Head of caudate nucleus (tissue), 42 donors: ENCODE data around the gene MEP1B.

ENCODE experiments used
- DNase-seq, 42 donors: peaks; one replicate each; pipeline versions ENCODE4 v3.0.0 to v3.0.0-alpha.2; 2020 to 2021; ENCODE audit warnings: mixed read lengths in 7 of 42
- intact Hi-C: fragments of 100-400 bp; cut with DNase I; formaldehyde crosslinking; loops from one replicate; pipeline ENCODE4 v1.15.0; 2022

Gene MEP1B

DNA sequence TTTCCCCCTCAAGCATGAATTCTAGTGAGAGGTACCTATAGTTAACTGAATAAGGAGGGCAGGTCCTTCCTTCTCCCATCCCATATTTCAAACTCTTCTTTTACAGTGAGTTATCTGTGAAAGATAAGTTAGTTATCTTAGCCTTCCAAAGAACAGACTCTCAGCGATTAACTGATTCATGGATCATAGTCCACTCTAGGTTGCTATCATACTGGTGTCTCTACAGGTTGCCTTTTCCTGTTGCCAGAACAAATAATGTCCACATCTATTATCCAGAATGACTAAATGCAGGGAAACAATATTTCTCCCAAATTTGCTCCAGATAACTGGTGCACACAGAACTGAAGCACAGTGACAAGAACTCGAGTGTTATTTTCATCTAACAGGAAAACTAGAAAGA lies 68.3 kb downstream of the MEP1B start:
- DNase-seq, result no peak
- intact Hi-C loops, result no loop called here

DNA sequence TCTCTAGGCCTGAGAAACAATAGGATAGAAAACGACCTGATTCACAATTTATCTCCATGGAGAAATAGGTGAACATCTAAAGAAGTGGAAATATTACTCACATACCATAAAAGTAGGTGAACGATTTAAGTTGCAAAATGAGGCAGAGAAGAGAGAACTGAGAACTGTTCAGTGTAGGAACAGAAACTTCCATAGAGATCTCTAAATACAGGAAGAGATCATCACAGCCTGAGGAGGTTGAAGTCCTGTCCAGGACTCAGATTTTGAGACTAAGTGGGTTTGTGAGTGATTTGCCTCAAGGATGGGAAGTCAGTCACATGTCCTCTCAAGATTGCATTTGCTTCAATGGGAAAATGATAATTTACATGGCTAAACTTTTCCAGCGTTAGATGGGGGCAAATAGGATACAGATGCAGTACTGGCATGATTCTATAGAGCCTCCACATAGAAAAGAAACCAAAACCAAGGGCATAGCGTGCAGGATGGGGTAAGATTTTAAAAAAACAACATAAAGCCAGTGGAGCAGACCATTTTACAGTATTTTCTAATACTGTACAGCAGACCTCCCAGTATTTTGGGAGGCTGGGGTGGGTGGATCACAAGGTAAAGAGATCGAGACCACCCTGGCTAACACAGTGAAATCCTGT lies 68.8 kb downstream of the MEP1B start:
- DNase-seq, result no peak
- intact Hi-C loops, result no loop called here

DNA sequence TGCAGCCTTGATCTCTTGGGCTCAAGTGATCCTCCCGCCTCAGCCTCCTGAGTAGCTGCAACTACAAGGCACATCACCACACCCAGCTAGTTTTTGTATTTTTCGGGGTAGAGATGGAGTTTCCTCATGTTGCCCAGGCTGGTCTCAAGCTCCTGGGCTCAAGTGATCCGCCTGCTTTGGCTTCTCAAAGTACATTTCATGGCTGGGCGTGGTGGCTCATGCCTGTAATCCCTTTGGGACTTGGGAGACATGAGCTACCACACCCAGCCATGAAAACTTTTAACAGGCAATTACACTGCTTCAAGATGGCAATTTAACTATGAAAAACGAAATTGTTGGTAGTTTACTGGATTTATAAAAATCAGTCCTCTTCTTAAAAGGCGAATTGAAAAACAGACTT lies 69.7 kb downstream of the MEP1B start:
- no peak for DNase-seq
- intact Hi-C loops, result no loop called here

DNA sequence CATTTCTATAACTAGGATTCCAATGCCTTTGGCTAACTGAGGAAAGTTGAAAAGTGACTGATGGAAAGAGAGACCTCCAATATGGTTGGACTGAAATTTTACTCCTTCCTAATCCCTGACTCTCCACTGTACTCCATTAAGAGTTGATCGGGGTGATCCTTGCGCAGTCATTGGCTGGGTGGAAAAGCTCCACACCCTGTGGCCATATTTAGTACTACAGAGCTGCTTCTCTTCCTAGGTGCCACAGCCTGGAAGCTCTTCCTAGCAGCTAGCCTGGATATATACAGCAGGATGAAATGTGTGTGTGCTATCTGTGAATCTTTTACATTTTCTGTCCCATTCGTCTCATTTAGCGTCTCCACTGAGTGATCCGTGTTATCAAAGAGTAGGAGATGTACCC lies 71.2 kb downstream of the MEP1B start:
- no peak for DNase-seq
- intact Hi-C loops, result no loop called here

DNA sequence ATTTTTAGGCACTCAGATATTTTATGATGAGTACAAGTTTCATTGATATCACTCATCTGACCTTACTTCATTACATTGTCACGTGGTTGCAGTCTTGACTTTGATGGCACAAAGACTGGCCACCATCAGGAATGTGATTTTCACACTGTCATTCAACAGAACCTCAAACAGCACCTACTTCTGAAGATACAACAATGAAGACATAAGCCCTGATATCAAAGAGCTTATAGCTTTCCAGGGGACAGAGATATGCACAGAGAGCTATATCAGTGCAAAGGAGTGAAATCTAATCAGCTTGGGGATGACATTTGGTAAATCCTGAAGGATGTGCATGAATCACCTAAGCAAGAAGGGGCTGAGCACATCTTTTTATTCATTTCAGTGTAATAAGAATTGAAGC lies 72.3 kb downstream of the MEP1B start:
- intact Hi-C loops, result no loop called here
- no peak for DNase-seq

DNA sequence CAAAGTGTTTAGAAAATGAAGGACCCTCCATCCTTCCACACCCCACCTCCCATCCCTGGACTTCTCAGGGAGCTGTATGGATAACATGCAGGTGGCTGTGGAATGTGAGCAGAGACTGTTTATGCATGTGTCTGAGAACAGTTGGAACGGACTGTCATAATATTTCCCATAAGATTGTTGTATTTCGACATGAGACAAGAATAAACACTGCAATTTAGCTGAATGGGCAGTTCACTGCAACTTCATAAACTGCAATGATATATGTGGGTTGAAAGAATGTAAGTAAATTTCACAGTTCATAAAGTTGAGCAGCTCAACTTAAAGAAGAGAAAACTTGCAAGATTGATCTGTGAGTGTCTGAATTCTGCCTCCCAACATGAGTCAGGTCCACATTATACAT lies 74.6 kb downstream of the MEP1B start:
- DNase-seq, result no peak
- intact Hi-C loops, result no loop called here

DNA sequence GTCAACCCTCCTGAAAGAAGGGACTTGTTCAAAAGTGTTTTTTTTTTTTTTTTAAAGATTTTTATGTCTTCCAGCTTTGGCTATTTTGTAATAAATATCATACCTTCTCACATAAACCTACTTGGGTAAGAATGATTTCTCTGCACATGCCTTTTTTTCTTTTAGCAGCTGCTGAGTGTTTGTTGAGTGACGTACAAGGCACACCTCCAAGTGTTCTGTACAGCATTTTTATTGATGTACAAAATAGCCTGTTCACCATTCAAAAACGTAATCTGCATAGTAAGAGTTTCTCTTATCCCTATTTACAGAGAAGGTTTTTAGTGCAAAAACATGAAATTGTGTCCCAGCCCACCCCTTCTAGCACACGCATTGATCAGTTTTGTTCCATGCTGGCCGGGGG lies 77.6 kb downstream of the MEP1B start:
- DNase-seq, result no peak
- intact Hi-C loops, result no loop called here
